ENCODE data around the gene ETV6.

The ETV6 gene

DNA sequence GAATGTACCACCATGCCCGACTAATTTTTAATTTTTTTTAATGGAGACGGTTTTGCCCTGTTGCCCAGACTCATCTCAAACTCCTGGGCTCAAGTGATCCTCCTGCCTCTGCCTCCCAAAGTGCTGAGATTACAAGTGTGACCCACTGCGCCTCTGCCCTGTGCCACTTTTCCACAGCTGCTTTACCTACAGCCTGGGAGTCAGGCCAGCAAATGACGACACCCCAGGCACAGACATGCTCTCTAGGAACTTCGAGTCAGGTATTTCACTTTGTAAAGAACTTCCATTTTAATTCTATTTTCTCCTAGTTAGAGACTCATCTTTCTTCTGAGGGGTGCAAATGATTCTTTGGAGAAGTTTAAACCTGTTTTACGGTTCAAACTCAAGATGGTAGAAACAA is 89.0 kb downstream of the ETV6 start:
- H3K27ac ChIP-seq (ENCODE audit: low read depth, low read length): no peak overlapping the region
- H3K36me3 ChIP-seq (ENCODE audit: insufficient read depth, low read length): no peaks in the 10 kb centered on the region
- peaks cover 6% of the 10 kb centered on the region for H3K79me2 ChIP-seq (ENCODE audit: control insufficient read depth, insufficient read depth, low read length, unreplicated experiment)
- no peaks in the 10 kb centered on the region for H3K27me3 ChIP-seq (ENCODE audit: insufficient read depth, low read length)
- H3K4me3 ChIP-seq (ENCODE audit: low read depth, low read length): no peak overlapping the region
- no peak overlapping the region for H2AFZ ChIP-seq (ENCODE audit: low read length, unreplicated experiment)
- H3K4me1 ChIP-seq (ENCODE audit: control insufficient read depth, insufficient read depth, low read length, unreplicated experiment): peaks cover 8% of the 10 kb centered on the region

DNA sequence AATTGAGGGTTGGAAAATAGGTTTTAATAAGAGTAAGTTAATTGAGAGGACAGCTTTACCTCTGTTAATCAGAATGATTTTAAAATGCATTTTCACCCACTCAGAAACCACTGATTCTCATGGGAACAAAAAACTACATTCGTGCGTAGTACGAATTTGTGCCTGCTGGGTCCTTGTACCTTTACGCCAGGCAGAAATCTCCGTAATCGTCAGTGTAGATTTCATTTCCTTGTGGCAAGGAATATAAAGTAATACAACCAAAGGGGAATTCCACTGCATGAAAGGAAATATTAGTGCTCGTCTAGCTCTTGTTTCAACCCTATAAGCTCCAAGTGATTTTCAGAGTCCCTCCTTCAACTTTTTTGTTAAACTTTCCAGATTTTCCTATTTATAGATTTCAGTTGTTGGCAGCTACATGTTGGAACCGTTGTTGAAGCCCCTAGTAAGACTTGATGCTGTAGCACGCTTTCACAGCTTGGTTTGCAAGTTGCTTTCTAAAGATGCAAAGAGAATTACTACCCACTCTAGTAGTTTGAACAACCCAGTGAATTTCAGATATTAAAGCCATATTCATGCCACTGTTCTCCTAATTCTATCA is 90.6 kb downstream of the ETV6 start:
- Histone ChIP-seq H2AFZ (ENCODE audit: low read length, unreplicated experiment) (no peak overlapping the region), H3K4me1 (ENCODE audit: control insufficient read depth, insufficient read depth, low read length, unreplicated experiment) (peaks cover 8% of the 10 kb centered on the region), H3K79me2 (ENCODE audit: control insufficient read depth, insufficient read depth, low read length, unreplicated experiment) (peaks cover 6% of the 10 kb centered on the region), H3K27me3 (ENCODE audit: insufficient read depth, low read length) (no peaks in the 10 kb centered on the region), H3K4me3 (ENCODE audit: low read depth, low read length) (no peak overlapping the region), H3K36me3 (ENCODE audit: insufficient read depth, low read length) (no peaks in the 10 kb centered on the region), H3K27ac (ENCODE audit: low read depth, low read length) (no peak overlapping the region)

DNA sequence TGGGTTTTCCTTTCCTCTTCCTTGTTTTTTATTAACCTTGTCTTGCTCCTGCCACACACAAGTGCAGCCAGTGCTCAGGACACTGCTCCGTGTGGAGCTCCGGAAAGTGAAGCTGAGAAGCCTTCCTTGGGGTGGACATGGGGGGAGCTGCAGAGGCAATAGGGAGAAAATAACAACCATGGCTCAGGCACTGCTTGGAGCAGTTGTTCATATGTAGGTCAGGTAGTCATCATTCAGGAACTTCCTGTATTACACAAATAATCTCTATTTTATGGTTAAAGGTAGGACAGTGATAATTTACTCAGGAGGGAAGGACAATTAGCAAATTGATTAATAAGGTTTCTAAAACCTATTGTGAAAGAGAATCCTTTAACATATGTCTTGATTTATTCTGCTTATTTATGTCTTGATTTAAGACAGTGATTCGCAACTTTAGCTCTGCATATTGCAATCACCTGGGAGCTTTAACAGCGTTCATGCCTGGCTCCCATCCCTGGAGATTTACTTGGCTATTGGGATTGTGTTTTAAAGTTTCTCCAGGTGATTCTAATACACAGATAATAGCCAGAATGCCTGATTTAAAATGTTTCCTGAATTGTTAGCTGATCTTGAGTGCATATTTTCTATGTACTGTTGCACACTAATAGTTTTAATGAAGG is 92.1 kb downstream of the ETV6 start:
- no peaks in the 10 kb centered on the region for H3K36me3 ChIP-seq (ENCODE audit: insufficient read depth, low read length)
- no peak overlapping the region for H3K27ac ChIP-seq (ENCODE audit: low read depth, low read length)
- H3K79me2 ChIP-seq (ENCODE audit: control insufficient read depth, insufficient read depth, low read length, unreplicated experiment): peaks cover 3% of the 10 kb centered on the region
- H3K4me3 ChIP-seq (ENCODE audit: low read depth, low read length): no peak overlapping the region
- peaks cover 8% of the 10 kb centered on the region for H3K4me1 ChIP-seq (ENCODE audit: control insufficient read depth, insufficient read depth, low read length, unreplicated experiment)
- no peaks in the 10 kb centered on the region for H3K27me3 ChIP-seq (ENCODE audit: insufficient read depth, low read length)
- H2AFZ ChIP-seq (ENCODE audit: low read length, unreplicated experiment): no peak overlapping the region

GRCh38 chr12:11743423-11744409 is 94.2 kb downstream of the ETV6 start:
- no peak overlapping the region for H3K4me3 ChIP-seq (ENCODE audit: low read depth, low read length)
- no peaks in the 10 kb centered on the region for H3K79me2 ChIP-seq (ENCODE audit: control insufficient read depth, insufficient read depth, low read length, unreplicated experiment)
- H3K27me3 ChIP-seq (ENCODE audit: insufficient read depth, low read length): no peaks in the 10 kb centered on the region
- no peaks in the 10 kb centered on the region for H3K36me3 ChIP-seq (ENCODE audit: insufficient read depth, low read length)
- no peak overlapping the region for H3K27ac ChIP-seq (ENCODE audit: low read depth, low read length)
- no peak overlapping the region for H2AFZ ChIP-seq (ENCODE audit: low read length, unreplicated experiment)
- H3K4me1 ChIP-seq (ENCODE audit: control insufficient read depth, insufficient read depth, low read length, unreplicated experiment): peaks cover 8% of the 10 kb centered on the region

GRCh38 chr12:11744410-11744801 is 94.9 kb downstream of the ETV6 start:
- no peaks in the 10 kb centered on the region for H3K79me2 ChIP-seq (ENCODE audit: control insufficient read depth, insufficient read depth, low read length, unreplicated experiment)
- no peak overlapping the region for H3K4me3 ChIP-seq (ENCODE audit: low read depth, low read length)
- no peaks in the 10 kb centered on the region for H3K36me3 ChIP-seq (ENCODE audit: insufficient read depth, low read length)
- H3K4me1 ChIP-seq (ENCODE audit: control insufficient read depth, insufficient read depth, low read length, unreplicated experiment): peaks cover 8% of the 10 kb centered on the region
- no peak overlapping the region for H3K27ac ChIP-seq (ENCODE audit: low read depth, low read length)
- H2AFZ ChIP-seq (ENCODE audit: low read length, unreplicated experiment): no peak overlapping the region
- H3K27me3 ChIP-seq (ENCODE audit: insufficient read depth, low read length): no peaks in the 10 kb centered on the region

DNA sequence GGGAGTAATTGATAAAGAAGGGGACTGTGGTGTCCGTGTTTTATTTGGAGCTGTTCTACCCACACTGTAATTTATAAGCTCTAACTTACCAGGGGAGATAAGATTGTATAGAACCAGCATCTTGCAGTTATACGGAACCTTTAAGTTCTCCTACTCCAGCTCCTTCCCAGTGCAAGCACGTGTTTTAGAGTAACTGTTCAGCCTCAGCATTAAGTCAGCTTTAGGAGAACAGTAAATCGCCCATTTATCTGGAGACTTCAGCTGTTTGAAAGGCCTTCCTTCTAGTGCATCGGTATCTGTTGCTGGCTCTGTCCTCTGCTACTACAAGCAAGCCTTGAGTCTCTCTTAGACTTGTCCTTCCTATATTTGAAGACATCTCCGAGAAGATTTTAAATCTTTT is 95.6 kb downstream of the ETV6 start:
- H3K27ac ChIP-seq (ENCODE audit: low read depth, low read length): no peak overlapping the region
- peaks cover 8% of the 10 kb centered on the region for H3K4me1 ChIP-seq (ENCODE audit: control insufficient read depth, insufficient read depth, low read length, unreplicated experiment)
- no peaks in the 10 kb centered on the region for H3K36me3 ChIP-seq (ENCODE audit: insufficient read depth, low read length)
- no peaks in the 10 kb centered on the region for H3K79me2 ChIP-seq (ENCODE audit: control insufficient read depth, insufficient read depth, low read length, unreplicated experiment)
- H3K4me3 ChIP-seq (ENCODE audit: low read depth, low read length): no peak overlapping the region
- no peak overlapping the region for H2AFZ ChIP-seq (ENCODE audit: low read length, unreplicated experiment)
- no peaks in the 10 kb centered on the region for H3K27me3 ChIP-seq (ENCODE audit: insufficient read depth, low read length)

GRCh38 chr12:11746024-11746771 is 96.7 kb downstream of the ETV6 start:
- Histone ChIP-seq H3K79me2 (ENCODE audit: control insufficient read depth, insufficient read depth, low read length, unreplicated experiment) (no peaks in the 10 kb centered on the region), H3K27ac (ENCODE audit: low read depth, low read length) (no peak overlapping the region), H2AFZ (ENCODE audit: low read length, unreplicated experiment) (no peak overlapping the region), H3K4me1 (ENCODE audit: control insufficient read depth, insufficient read depth, low read length, unreplicated experiment) (peaks cover 6% of the 10 kb centered on the region), H3K36me3 (ENCODE audit: insufficient read depth, low read length) (no peaks in the 10 kb centered on the region), H3K27me3 (ENCODE audit: insufficient read depth, low read length) (no peaks in the 10 kb centered on the region), H3K4me3 (ENCODE audit: low read depth, low read length) (no peak overlapping the region)

- Histone ChIP-seq H3K79me2 (ENCODE audit: control insufficient read depth, insufficient read depth, low read length, unreplicated experiment) (no peaks in the 10 kb centered on the region), H3K27ac (ENCODE audit: low read depth, low read length) (no peak overlapping the region), H3K4me3 (ENCODE audit: low read depth, low read length) (no peak overlapping the region), H3K36me3 (ENCODE audit: insufficient read depth, low read length) (no peaks in the 10 kb centered on the region), H2AFZ (ENCODE audit: low read length, unreplicated experiment) (no peak overlapping the region), H3K27me3 (ENCODE audit: insufficient read depth, low read length) (no peaks in the 10 kb centered on the region), H3K4me1 (ENCODE audit: control insufficient read depth, insufficient read depth, low read length, unreplicated experiment) (no peaks in the 10 kb centered on the region)
These were observed 97.7 kb downstream of the ETV6 start for GRCh38 chr12:11746940-11747716.

- Histone ChIP-seq H3K27me3 (ENCODE audit: insufficient read depth, low read length) (no peaks in the 10 kb centered on the region), H3K4me3 (ENCODE audit: low read depth, low read length) (no peak overlapping the region), H3K79me2 (ENCODE audit: control insufficient read depth, insufficient read depth, low read length, unreplicated experiment) (no peaks in the 10 kb centered on the region), H3K4me1 (ENCODE audit: control insufficient read depth, insufficient read depth, low read length, unreplicated experiment) (no peaks in the 10 kb centered on the region), H3K27ac (ENCODE audit: low read depth, low read length) (no peak overlapping the region), H2AFZ (ENCODE audit: low read length, unreplicated experiment) (no peak overlapping the region), H3K36me3 (ENCODE audit: insufficient read depth, low read length) (no peaks in the 10 kb centered on the region)
These were observed 98.5 kb downstream of the ETV6 start for GRCh38 chr12:11747969-11748368.

GRCh38 chr12:11748903-11749302 is 99.4 kb downstream of the ETV6 start:
- Histone ChIP-seq H3K36me3 (ENCODE audit: insufficient read depth, low read length) (peaks cover 2% of the 10 kb centered on the region; the same call in 1 of the 2 replicates), H2AFZ (ENCODE audit: low read length, unreplicated experiment) (no peak overlapping the region), H3K79me2 (ENCODE audit: control insufficient read depth, insufficient read depth, low read length, unreplicated experiment) (no peaks in the 10 kb centered on the region), H3K4me1 (ENCODE audit: control insufficient read depth, insufficient read depth, low read length, unreplicated experiment) (no peaks in the 10 kb centered on the region), H3K27ac (ENCODE audit: low read depth, low read length) (no peak overlapping the region), H3K4me3 (ENCODE audit: low read depth, low read length) (no peak overlapping the region), H3K27me3 (ENCODE audit: insufficient read depth, low read length) (no peaks in the 10 kb centered on the region)

Data from ACC112 (cell line).